Forelimb muscle (tissue), 1 donor: ENCODE measurements around the gene HADHA. TPM values are rescaled to one million over a fixed set of nuclear protein-coding genes. Genes with fewer than 3 reads are reported as not detected.
"Not testable (repeated sequence)": the region's sequence is repeated elsewhere in the genome, so short reads cannot be mapped to it uniquely, and the experiment has no call there.

Experiments
- DNase-seq: peaks from one replicate; pipeline ENCODE4 v3.0.0-alpha.2; 2013; ENCODE audit warnings: low read depth
- polyA plus RNA-seq: library from polyadenylated mRNA; unstranded; fragments of 120-200 nt; gene quantifications from one replicate; pipeline ENCODE4 v1.2.1, GENCODE V29; 2013; ENCODE audit not compliant: insufficient read length

Gene HADHA
- polyA plus RNA-seq, 1 donor = 206 TPM

DNA sequence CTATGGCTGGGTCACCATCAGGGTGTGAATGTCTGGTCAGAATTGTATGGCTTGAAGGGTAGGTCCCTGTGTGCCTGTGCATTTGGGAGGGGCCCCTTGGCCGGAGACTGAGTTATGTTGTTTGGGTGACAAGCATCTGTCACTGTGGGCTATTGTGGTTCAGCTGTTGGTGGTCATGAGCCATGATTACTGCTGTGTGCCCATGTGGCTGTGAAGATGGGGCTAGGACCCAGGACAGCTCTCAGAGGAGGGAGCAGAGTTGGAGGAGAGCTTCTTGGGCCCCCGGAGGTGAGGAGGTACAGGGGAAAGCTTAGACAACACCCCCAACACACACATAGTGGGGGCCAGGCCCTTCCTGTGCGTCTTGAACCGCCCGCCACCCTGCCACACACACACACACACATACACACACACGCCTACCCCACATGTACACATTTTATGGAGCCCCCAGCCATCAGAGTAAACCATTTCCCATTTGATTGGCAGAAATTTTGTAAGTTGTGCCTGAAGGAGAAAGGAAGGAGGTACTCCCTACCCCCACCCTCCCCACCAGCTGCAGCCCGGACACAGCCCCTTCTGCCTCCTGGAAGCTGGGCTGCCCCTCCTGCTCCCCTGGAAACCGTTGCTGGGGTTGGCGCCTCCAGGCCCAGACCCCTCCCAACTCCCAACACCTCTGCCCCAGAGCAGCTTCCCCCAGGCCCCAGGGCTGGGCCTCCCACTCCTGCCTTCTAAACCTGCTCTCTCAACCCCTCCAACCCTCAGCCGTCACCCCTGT, 69.6 kb downstream of the HADHA start:
- DNase-seq = no peak

GRCh38 chr2:26173776-26174482, 70.5 kb downstream of the HADHA start:
- DNase-seq = no peak

DNA sequence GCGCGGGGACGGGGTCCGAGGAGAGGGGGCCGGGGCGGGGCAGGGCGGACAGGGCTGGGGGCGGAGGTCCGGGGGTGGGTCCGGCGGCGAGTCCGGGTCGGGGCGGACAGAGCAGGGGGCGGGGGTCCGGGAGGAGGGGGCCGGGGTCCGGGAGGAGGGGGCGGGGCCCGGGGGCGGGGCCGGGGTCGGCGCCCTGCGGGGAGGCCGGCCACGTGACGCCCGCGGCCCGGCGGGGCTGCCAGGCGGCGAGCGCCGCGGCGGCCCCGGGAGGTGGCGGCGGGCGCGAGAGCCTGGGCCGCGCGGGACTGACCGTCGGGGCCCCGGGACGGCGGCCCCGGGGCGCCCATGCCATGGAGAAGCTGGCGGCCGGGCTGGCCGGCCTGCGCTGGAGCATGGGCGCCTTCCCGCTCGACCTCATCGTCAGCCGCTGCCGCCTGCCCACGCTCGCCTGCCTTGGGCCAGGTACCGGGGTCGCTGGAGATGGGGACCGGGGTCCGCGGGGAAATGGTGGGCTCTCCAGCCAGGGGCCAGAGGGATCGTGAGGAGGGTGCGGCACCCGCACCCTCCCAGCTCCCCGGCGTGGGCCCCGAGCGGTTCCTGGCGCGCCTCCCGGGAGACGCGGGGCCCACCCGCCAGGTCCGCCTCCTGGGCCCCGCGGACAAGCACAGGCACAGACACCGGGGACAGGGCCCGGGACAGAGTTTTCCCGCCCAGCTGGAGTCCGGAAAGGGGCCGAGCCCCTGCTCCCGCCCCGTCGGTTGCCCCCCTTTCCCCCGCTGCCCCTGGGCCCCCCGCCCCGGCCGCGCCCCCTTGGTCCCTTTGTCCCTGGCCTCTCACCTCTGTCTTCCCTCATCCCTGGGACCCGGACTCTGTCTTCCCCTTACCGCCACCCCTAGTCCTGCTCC, 71.3 kb downstream of the HADHA start, which contains the start of gene GAREM2:
Gene GAREM2 (plus strand): TSS at position 218 of the 905 bp plus-strand sequence. CDS start 133 bp downstream, at position 351.
- DNase-seq = no peak

GRCh38 chr2:26172189-26172870, 72.1 kb downstream of the HADHA start:
- no peak for DNase-seq

DNA sequence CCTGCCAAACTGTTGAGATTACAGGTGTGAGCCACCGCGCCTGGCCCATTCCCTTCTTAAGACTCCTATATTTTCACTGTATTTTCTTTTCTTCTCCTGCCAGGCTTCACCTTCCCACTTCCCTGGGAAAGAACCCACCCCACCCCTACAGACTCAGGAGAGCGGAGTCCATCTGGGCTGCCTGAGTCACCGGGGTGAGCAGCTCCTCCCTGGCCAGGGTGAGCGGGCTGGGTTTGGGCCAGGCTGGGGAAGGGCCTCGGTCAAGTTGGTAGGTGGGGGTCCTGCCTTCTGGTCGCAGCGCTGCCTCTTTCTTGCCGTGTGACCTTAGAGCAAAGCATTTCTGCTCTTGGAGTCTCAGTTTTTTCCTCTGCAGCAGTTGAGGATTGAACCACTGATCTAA, 73.6 kb downstream of the HADHA start:
- no peak for DNase-seq

GRCh38 chr2:26169681-26170414, 74.6 kb downstream of the HADHA start:
- DNase-seq = no peak

DNA sequence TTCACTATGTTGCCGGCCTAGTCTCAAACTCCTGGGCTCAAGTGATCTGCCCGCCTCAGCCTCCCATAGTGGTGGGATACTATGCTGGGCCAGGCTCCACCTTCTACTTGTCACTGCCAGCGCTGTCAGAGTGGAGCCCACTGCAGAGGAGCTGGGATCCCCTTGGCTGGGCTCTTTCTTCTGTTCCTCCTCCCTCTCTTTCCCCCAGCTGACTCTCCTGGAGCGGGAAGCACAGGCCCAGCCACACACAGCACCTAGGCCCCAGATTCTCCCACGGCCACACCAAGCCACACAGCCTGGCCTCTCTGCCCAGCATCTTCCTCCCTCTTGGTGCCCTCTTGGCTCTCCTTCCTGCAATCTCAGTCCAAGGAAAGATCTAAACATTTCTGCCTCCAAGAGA, 75.2 kb downstream of the HADHA start:
- DNase-seq = no peak

DNA sequence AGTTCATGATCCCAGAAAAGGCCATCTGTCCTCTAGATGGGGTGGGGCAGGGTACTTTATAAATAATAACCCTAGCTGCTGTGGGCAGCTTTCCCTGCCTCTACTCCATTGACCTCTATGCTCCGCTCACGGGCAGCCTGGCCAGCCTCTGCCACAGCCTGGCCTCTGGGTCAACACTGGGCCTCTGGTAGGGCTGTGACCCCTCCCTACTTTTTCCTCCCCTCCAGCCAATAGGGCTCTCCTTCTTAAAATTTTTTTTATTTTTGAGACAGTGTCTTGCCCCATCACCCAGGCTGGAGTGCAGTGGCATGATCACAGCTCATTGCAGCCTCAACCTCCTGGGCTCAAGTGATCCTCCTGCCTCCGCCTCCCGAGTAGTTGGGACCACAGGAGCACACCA, 75.6 kb downstream of the HADHA start:
- no peak for DNase-seq

GRCh38 chr2:26166541-26166940, 77.9 kb downstream of the HADHA start:
- not testable (repeated sequence) for DNase-seq

- DNase-seq = no peak
Observed at GRCh38 chr2:26165403-26165802, 79.0 kb downstream of the HADHA start.

DNA sequence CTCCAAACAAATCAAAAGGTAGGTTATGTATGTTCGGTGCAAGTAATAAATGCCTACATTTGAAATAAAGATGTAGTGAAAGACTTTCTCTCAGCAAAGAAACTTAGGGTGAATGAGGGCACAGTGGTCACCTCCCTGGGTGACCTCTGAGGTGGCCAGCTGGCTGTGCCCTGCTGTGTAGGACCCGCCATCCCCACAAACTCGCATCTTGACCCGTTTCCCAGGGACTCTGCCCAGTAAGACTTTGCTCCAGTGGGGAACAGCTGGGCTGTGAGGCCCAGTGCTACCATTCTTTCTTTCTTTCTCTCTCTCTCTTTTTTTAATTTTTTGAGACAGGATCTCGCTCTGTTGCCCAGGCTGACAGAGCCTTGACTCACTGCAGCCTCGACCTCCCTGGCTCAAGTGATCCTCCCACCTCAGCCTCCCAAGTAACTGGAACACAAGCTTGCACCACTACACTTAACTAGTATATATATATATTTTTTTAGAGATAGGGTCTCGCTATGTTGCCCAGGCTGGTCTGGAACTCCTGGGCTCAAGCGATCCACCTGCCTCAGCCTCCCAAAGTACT, 79.7 kb downstream of the HADHA start:
- DNase-seq = no peak

- no peak for DNase-seq
Observed at GRCh38 chr2:26164231-26164630, 80.2 kb downstream of the HADHA start.

- DNase-seq = no peak
Observed at GRCh38 chr2:26162963-26163362, 81.5 kb downstream of the HADHA start.

DNA sequence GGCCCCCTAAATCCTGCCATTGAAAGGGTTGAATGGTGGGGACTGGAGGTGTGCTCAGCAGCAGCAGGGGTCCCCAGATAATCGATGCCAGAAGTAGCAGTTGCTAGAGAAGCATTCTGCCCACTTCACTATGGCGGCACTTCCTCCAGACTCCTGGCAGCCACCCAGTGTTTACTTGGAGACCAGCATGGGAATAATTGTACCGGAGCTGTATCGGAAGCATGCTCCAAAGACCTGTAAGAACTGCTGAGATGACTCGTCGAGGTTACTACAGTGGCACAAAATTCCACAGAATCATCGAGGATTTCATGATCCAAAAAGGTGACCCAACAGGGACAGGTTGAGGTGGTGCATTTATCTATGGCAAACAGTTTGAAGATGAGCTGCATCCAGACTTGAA, 82.5 kb downstream of the HADHA start:
- DNase-seq = no peak

DNA sequence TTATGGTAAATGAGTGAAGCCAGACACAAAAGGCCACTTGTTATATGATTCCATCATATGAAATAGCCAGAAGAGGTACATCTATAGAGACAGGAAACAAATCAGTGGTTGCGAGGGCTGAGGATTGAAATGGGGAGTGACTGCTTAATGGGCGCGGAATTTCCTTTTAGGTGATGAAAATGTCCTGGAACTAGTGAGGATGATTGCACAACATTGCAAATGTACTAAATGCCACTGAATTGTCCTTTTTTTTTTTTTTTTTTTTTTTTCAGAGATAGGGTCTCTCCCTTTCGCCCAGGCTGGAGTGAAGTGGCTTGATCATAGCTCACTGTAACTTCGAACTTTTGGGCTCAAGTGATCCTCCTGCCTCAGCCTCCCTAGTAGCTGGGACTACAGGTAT, 86.9 kb downstream of the HADHA start:
- no peak for DNase-seq

- no peak for DNase-seq
Observed at GRCh38 chr2:26150243-26150642, 94.2 kb downstream of the HADHA start.

DNA sequence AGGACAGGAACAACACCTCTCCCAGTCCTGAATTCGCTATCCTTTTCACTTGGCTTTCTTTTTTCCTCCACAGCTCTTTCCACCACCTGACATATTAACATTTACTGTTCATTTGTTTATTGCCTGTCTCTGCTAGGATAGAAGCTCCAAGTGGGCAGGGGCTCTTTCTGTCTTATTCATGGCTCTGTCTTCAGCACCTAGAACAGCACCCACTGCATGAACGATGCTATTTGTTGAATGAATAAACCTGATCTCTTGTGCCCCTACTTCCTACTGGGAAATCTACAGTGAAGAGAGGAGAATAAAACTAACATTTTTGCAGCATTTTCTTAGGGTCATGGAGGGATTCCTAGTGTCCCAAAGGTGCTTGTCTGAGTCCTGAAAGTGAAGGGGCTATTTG, 95.9 kb downstream of the HADHA start:
- DNase-seq = no peak

GRCh38 chr2:26144953-26145680, 99.3 kb downstream of the HADHA start:
- DNase-seq = no peak

GRCh38 chr2:26144031-26144430, 100.4 kb downstream of the HADHA start:
- DNase-seq = no peak
